ENCODE results near the gene MT4.

DNA sequence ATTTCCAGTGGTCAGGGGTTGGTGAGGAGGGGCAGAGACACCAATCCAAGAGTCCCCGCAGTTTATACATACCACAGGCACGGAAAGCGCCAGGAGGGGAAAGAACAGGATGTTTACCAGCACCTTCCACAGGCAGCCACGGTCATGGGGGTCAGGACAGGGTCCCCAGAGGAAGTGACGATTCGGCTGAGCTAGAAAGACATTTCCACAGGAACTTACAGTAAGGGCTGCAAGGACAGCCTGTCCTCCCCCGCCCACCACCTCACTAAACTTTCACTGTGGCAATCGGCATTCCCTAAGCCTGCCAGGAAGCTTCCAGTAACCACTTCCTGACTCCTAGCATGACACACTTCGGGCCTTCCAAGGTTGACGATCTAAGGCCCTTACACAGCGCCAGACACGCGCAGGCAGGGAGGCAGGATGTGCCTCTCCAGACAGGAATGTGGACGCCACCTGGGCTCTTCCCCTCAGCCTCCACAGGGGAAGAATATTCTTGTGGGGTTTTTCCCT is 42.3 kb downstream of the MT4 start:
- no peak for TF ChIP-seq HDAC2 (IDR thresholded peaks at IDR 0.05)
- no peak for TF ChIP-seq POLR2AphosphoS2 (conservative IDR thresholded peaks at IDR 0.05; ENCODE audit: low read length)
- no peak for TF ChIP-seq RCOR1 (IDR thresholded peaks at IDR 0.05; ENCODE audit: low read depth, low read length)
- TF ChIP-seq USF2 (IDR thresholded peaks at IDR 0.05): no peak
- TF ChIP-seq, protein P1, sequence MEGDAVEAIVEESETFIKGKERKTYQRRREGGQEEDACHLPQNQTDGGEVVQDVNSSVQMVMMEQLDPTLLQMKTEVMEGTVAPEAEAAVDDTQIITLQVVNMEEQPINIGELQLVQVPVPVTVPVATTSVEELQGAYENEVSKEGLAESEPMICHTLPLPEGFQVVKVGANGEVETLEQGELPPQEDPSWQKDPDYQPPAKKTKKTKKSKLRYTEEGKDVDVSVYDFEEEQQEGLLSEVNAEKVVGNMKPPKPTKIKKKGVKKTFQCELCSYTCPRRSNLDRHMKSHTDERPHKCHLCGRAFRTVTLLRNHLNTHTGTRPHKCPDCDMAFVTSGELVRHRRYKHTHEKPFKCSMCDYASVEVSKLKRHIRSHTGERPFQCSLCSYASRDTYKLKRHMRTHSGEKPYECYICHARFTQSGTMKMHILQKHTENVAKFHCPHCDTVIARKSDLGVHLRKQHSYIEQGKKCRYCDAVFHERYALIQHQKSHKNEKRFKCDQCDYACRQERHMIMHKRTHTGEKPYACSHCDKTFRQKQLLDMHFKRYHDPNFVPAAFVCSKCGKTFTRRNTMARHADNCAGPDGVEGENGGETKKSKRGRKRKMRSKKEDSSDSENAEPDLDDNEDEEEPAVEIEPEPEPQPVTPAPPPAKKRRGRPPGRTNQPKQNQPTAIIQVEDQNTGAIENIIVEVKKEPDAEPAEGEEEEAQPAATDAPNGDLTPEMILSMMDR (IDR thresholded peaks at IDR 0.05): no peak
- TF ChIP-seq CBX8 (IDR thresholded peaks at IDR 0.05): no peak
- no peak for TF ChIP-seq EP300 (IDR thresholded peaks at IDR 0.05)
- no peak for TF ChIP-seq POLR2A (IDR thresholded peaks at IDR 0.05; ENCODE audit: low read length)
- TF ChIP-seq MAFK (IDR thresholded peaks at IDR 0.05; ENCODE audit: partially characterized antibody): no peak
- TF ChIP-seq, protein P2, sequence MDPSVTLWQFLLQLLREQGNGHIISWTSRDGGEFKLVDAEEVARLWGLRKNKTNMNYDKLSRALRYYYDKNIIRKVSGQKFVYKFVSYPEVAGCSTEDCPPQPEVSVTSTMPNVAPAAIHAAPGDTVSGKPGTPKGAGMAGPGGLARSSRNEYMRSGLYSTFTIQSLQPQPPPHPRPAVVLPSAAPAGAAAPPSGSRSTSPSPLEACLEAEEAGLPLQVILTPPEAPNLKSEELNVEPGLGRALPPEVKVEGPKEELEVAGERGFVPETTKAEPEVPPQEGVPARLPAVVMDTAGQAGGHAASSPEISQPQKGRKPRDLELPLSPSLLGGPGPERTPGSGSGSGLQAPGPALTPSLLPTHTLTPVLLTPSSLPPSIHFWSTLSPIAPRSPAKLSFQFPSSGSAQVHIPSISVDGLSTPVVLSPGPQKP (IDR thresholded peaks at IDR 0.05; ENCODE audit: low read depth, low read length): no peak
- no peak for TF ChIP-seq BCL3 (IDR thresholded peaks at IDR 0.05)
- TF ChIP-seq JUN (IDR thresholded peaks at IDR 0.05): peak in 1 of 2 experiments; percentile 10; a peak in 2 of 5 replicates

Data from A549 (cell line).